ENCODE results near the gene BCAS4.
"Not testable (repeated sequence)": the region's sequence is repeated elsewhere in the genome, so short reads cannot be mapped to it uniquely, and the experiment has no call there.

DNA sequence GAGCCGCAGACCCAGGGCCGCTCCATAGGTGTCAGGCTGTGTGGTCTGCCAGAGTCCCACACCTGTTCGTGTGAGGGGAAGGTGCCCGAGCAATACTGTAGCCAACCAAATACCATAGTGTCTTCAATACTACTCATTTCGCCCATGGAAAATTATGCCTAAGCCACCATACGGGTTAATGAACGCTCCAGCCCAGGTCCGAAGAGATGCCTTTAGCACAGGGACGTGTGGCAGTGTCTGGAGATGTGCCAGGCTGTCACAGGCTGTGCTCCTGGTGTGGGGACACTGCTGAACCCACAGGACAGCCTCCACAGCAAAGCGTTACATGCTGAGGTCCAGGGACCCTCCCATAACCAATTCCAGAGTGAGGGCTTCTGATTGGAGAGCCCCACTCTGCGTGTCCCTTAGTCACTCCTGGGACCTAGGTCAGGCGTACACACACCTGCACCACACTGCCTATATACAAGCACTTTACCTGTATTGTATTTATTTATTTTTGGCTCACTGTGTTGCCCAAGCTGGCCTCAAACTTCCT, 25.2 kb upstream of the BCAS4 start:
- not testable (repeated sequence) for TF ChIP-seq CTCF (conservative IDR thresholded peaks at IDR 0.05 in 1 of 2, IDR thresholded peaks at IDR 0.05 in 1 of 2; ENCODE audit: low read depth in 1 of 2, low read length in 2 of 2); EZH2 (IDR thresholded peaks at IDR 0.05; ENCODE audit: low read length, missing control alignments)

Measured in fibroblast of lung (primary cell).